GM21390 (cell line): ENCODE data around the gene KRT12.
"Not testable (repeated sequence)": the region's sequence is repeated elsewhere in the genome, so short reads cannot be mapped to it uniquely, and the experiment has no call there.

Source experiments
- ATAC-seq: cut with Tn5 transposase; IDR thresholded peaks from one replicate; pipeline ENCODE4 v1.9.1; 2021; ENCODE audit not compliant: unreplicated experiment

Gene KRT12

DNA sequence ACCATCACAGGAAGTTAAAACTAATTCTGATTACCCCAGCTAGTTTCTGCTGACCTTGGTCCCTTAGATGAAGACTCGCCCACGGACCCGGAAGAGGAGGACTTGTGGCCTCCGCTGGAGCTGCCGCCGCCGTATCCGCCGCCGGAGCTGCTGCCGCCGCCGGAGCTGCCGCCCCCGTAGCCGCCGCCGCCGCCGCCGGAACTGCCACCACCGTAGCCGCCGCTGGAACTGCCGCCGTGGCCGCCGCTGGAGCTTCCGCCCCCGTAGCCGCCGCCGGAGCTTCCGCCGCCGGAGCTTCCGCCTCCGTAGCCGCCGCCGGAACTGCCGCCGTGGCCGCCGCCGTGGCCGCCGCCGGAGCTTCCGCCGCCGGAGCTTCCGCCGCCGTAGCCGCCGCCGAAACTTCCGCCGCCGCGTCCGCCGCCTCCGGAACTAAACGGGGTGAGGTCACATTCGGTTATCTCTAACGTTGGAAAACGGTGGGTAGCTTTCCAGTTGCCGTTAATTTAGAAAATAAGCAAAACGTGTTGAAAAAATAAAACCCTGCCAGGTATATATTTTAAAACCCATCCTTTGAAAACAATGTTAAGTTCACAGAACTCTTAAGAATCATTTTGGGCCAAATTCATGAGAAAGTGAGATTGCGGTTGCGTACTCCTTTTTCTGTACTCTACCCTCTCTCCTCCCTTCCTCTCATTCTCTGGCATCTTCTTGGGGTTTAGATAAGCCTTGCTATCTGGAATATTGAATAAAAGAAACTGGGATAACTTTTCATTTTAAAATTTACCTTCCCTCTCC, 48.1 kb downstream of the KRT12 start:
- peak; percentile 80 for ATAC-seq

GRCh38 chr17:40818343-40818732, 48.7 kb downstream of the KRT12 start:
- ATAC-seq: no peak

DNA sequence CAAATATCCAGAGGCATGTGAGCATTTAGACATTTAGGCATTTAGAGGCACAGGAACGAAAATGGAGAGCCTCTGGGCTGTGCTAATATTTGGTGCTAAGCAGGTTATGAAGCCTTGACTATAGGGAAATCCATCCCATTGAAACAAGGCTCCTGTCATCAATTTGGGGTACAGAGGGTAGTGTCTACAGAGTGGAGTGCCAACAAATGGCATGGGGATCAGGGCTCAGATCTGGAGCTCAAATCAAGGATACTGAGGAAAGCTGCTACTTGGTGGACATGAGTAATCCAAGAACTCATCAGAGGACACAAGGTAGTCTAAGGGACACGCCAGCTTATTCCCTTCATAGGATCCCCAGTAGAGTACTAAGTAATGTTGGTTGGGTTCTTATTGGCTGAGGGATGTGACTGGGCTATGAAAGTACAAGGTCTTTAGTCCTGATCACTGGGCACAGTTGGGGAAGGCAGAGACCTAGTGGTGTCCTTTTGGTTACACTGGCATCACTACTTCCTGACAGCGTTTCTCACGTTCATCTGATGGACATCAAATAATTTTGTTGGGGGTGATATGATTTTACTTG, 49.8 kb downstream of the KRT12 start:
- ATAC-seq: no peak

DNA sequence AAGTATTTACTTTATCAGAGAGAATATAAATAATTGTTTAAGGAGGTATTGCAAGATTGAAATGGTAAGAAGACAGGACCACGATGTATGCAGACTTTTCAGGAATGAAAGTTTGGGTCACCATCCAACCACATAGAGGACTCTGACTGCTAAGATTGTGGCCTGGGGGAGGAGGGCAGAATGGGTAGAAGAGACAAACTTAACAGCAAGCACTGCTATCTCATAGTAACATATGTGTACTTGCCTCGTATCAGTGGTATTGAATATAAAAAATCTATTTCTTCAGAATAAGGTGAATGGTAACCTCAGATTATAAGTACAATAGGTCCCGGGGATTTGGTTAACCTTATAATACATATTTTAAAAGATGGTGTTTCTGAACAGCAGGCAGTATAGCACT, 50.5 kb downstream of the KRT12 start:
- no peak for ATAC-seq

- no peak for ATAC-seq
These were observed 51.6 kb downstream of the KRT12 start for GRCh38 chr17:40815381-40815780.

DNA sequence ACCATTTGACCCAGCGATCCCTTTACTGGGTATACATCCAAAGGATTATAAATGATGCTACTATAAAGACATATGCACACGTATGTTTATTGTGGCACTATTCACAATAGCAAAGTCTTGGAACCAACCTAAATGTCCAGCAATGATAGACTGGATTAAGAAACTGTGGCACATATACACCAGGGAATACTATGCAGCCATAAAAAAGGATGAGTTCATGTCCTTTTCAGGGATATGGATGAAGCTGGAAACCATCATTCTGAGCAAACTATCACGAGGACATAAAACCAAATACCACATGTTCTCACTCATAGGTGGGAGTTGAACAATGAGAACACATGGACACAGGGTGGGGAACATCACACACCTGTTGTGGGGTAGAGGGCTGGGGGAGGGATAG, 52.4 kb downstream of the KRT12 start:
- not testable (repeated sequence) for ATAC-seq

GRCh38 chr17:40813804-40814203, 53.2 kb downstream of the KRT12 start:
- no peak for ATAC-seq

GRCh38 chr17:40812639-40813038, 54.4 kb downstream of the KRT12 start:
- no peak for ATAC-seq
